Neural cell (in vitro differentiated cells): ENCODE data around the gene LRRK1.

Experiments used
- CTCF ChIP-seq: fragments of 450-650 bp; IDR thresholded peaks from 2 replicates; pipeline ENCODE4 v1.5.1; 2014; ENCODE audit warnings: antibody characterized with exemption, mild to moderate bottlenecking, moderate library complexity; ENCODE audit not compliant: poor library complexity, severe bottlenecking
- RAD21 ChIP-seq: fragments of 450-650 bp; conservative IDR thresholded peaks from 2 replicates; pipeline ENCODE4 v1.6.1; 2014; ENCODE audit warnings: antibody characterized with exemption, mild to moderate bottlenecking, moderate library complexity

- no peak for TF ChIP-seq RAD21
- peak; percentile 20 for TF ChIP-seq CTCF
These were observed 94.9 kb downstream of the LRRK1 start for GRCh38 chr15:101013769-101014675.
